ENCODE data around the gene TUBAL3. TPM values are rescaled to one million over a fixed set of nuclear protein-coding genes. Genes with fewer than 3 reads are reported as not detected.

The TUBAL3 gene
- total RNA-seq, 5 donors from 2014 or later (not counting 1 experiment from before 2014, with no cell fraction given), result not detected

DNA sequence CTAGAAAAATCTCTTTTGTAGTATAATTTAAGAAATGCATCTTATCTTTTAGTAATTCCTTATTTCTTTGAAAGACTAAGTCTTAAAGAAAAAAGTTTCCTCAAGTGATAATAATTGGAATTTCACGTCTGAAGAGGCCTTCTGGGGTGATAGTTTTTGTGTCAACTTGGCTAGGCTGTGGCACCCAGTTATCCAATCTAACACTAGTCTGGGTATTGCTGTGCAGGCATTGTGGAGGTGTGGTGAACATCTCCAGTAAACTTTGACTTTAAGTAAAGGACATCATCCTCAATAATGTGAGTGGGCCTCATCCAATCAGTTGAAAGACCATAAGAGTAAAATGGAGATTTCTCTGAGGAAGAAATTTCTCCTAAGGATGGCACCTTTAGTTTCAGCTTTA lies 2.3 kb upstream of the TUBAL3 start:
- Mint-ChIP-seq H3K27ac (no peak overlapping the region), H3K4me3 (no peak overlapping the region), H3K9me3 (no peaks in the 10 kb centered on the region), H3K27me3 (peaks cover 14 to 16% of the 10 kb centered on the region in 2 donors), H3K36me3 (no peaks in the 10 kb centered on the region), H3K4me1 (peaks cover 0 to 1% (median under 1%) of the 10 kb centered on the region in 3 donors)
- no peaks in the 10 kb centered on the region for H3K9me3 ChIP-seq
- H3K27me3 ChIP-seq (replicated peaks in 1 of 2; ENCODE audit: control insufficient read depth in 2 of 2, extremely low read depth in 1 of 2, insufficient read depth in 2 of 2, low read length in 1 of 2), result peaks cover 2 to 4% of the 10 kb centered on the region in 2 experiments
- H3K4me3 ChIP-seq (ENCODE audit: control insufficient read depth in 1 of 2, extremely low read depth in 1 of 2, low read length in 1 of 2), result no peak overlapping the region
- H3K4me1 ChIP-seq (ENCODE audit: control insufficient read depth in 1 of 2, extremely low read depth in 1 of 2, insufficient read depth in 2 of 2, low read length in 2 of 2), result no peaks in the 10 kb centered on the region
- ChIA-PET POLR2A (interaction anchor here in 1 of 2 donors (0.6 kb wide), 1 partner anchor 1387 kb away, joined by 3 read pairs; no protein-coding TSS in a partner anchor), CTCF (interaction anchor here in 1 of 2 donors (0.6 kb wide), 1 partner anchor 425 kb away, joined by 3 read pairs; no protein-coding TSS in a partner anchor)
- no peaks in the 10 kb centered on the region for H3K36me3 ChIP-seq (ENCODE audit: control insufficient read depth in 2 of 2, extremely low read depth in 1 of 2, insufficient read depth in 1 of 2, low read length in 1 of 2)
- no peak overlapping the region for H3K27ac ChIP-seq (ENCODE audit: low read length)
- no CpG with 5 or more reads among the region's 1 CpG for WGBS (ENCODE audit: insufficient coverage)
- ATAC-seq (replicated peaks in 1 of 4) (no peak), DNase-seq (no peak)

DNA sequence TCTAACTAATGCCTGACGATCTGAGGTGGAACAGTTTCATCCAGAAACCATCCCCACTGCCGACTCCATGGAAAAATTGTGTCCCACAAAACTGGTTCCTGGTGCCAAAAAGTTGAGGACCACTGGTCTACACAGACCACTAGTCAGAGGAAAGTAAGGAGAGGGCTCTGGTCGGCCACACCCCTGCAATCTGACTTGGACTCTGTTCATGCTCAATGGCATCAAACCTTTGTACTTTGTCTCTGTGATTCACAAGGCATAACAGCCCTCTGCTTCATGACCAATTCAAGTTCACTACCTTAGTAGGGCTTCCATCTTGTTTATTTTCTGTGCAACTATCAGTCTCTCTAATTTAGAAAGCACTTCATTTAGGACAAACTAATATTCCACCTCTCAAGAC lies 1.8 kb downstream of the TUBAL3 start:
- Histone ChIP-seq H3K36me3 (ENCODE audit: control insufficient read depth in 2 of 2, extremely low read depth in 1 of 2, insufficient read depth in 1 of 2, low read length in 1 of 2) (no peaks in the 10 kb centered on the region), H3K4me3 (ENCODE audit: control insufficient read depth in 1 of 2, extremely low read depth in 1 of 2, low read length in 1 of 2) (no peak overlapping the region), H3K27me3 (replicated peaks in 1 of 2; ENCODE audit: control insufficient read depth in 2 of 2, extremely low read depth in 1 of 2, insufficient read depth in 2 of 2, low read length in 1 of 2) (peaks cover 0 to 8% of the 10 kb centered on the region in 2 experiments), H3K27ac (ENCODE audit: low read length) (no peak overlapping the region), H3K4me1 (ENCODE audit: control insufficient read depth in 1 of 2, extremely low read depth in 1 of 2, insufficient read depth in 2 of 2, low read length in 2 of 2) (no peaks in the 10 kb centered on the region), H3K9me3 (no peaks in the 10 kb centered on the region)
- ChIA-PET CTCF (no interaction called here), POLR2A (no interaction called here)
- Mint-ChIP-seq H3K27me3 (peaks cover 0 to 5% of the 10 kb centered on the region in 2 donors), H3K4me3 (no peak overlapping the region), H3K36me3 (no peaks in the 10 kb centered on the region), H3K27ac (no peak overlapping the region), H3K4me1 (no peaks in the 10 kb centered on the region), H3K9me3 (no peaks in the 10 kb centered on the region)
- no peak for ATAC-seq (replicated peaks in 1 of 4)
- no peak for DNase-seq
- 79% methylated on average over 2 of the region's 3 CpGs for WGBS (ENCODE audit: insufficient coverage)

DNA sequence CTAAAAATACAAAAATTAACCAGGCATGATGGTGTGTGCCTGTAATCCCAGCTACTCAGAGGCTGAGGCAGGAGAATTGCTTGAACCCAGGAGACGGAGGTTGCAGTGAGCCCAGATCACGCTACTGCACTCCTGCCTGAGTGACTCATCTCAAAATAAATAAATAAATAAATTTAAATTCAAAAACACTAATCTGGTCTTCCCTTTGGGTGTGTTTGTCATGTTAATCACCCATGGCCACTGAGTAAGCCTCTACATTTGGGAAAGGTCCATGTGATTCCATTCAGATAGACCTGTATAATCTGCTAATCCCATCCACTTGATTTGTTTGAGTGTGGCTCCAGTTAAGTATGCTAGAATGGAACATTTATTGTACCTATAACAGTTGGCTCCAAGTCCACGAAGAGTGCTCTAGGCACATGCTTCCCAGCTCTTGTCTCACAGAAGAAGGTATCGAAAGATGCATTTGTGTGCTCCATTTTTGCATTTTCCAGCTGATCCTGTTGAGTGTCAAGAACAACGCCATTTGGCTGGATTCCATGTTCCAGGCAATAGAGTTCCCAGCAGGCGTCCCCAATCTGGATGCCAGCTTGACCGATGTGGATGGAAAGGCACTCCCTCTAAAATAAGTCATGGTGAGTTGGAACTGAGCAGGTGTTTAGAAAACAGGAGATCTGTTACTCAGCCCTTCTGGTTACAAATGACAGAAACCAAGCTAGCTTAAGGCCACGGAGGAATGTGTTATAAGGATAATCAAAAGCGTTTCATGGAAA lies 4.0 kb downstream of the TUBAL3 start:
- no peaks in the 10 kb centered on the region for H3K9me3 ChIP-seq
- H3K36me3 ChIP-seq (ENCODE audit: control insufficient read depth in 2 of 2, extremely low read depth in 1 of 2, insufficient read depth in 1 of 2, low read length in 1 of 2), result no peaks in the 10 kb centered on the region
- H3K27me3 ChIP-seq (replicated peaks in 1 of 2; ENCODE audit: control insufficient read depth in 2 of 2, extremely low read depth in 1 of 2, insufficient read depth in 2 of 2, low read length in 1 of 2), result peaks cover 0 to 14% of the 10 kb centered on the region in 2 experiments
- no peak for ATAC-seq (replicated peaks in 1 of 4)
- no peaks in the 10 kb centered on the region for H3K4me1 ChIP-seq (ENCODE audit: control insufficient read depth in 1 of 2, extremely low read depth in 1 of 2, insufficient read depth in 2 of 2, low read length in 2 of 2)
- H3K4me3 Mint-ChIP-seq, result no peak overlapping the region
- H3K4me1 Mint-ChIP-seq, result no peaks in the 10 kb centered on the region
- no peak for DNase-seq
- ChIA-PET POLR2A (no interaction called here), CTCF (interaction anchor here in 1 of 2 donors (1.1 kb wide), 1 partner anchor 32 kb away, joined by 3 read pairs; no protein-coding TSS in a partner anchor)
- no peaks in the 10 kb centered on the region for H3K36me3 Mint-ChIP-seq
- H3K27ac Mint-ChIP-seq, result no peak overlapping the region
- WGBS (ENCODE audit: insufficient coverage), result 87% methylated on average over 4 of the region's 9 CpGs
- no peaks in the 10 kb centered on the region for H3K9me3 Mint-ChIP-seq
- no peak overlapping the region for H3K27ac ChIP-seq (ENCODE audit: low read length)
- no peak overlapping the region for H3K4me3 ChIP-seq (ENCODE audit: control insufficient read depth in 1 of 2, extremely low read depth in 1 of 2, low read length in 1 of 2)
- peaks cover 2 to 10% of the 10 kb centered on the region in 2 donors for H3K27me3 Mint-ChIP-seq

DNA sequence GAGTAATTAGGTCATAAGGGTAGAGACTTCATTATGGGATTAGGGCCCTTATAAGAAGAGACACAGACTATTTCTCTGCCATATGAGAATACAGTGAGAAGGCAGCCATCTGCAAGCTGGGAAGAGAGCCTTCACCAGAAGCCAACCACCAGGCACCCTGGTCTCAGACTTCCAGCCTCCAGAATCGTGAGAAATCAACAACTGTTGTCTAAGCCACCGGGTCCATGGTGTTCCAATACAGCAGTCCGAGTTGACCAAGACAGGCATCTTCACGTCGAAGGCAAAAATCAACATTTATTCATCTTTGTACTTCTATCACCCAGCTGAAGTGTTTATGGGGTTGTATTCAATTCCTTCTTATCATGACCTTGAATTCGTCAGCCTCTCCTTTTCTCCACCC lies 5.3 kb downstream of the TUBAL3 start:
- H3K27ac Mint-ChIP-seq, result no peak overlapping the region
- ATAC-seq (replicated peaks in 1 of 4) (no peak), DNase-seq (no peak)
- H3K27me3 Mint-ChIP-seq, result peaks cover 3 to 10% of the 10 kb centered on the region in 2 donors
- Histone ChIP-seq H3K27ac (ENCODE audit: low read length) (no peak overlapping the region), H3K4me3 (ENCODE audit: control insufficient read depth in 1 of 2, extremely low read depth in 1 of 2, low read length in 1 of 2) (no peak overlapping the region), H3K36me3 (ENCODE audit: control insufficient read depth in 2 of 2, extremely low read depth in 1 of 2, insufficient read depth in 1 of 2, low read length in 1 of 2) (no peaks in the 10 kb centered on the region), H3K4me1 (ENCODE audit: control insufficient read depth in 1 of 2, extremely low read depth in 1 of 2, insufficient read depth in 2 of 2, low read length in 2 of 2) (no peaks in the 10 kb centered on the region), H3K9me3 (no peaks in the 10 kb centered on the region), H3K27me3 (replicated peaks in 1 of 2; ENCODE audit: control insufficient read depth in 2 of 2, extremely low read depth in 1 of 2, insufficient read depth in 2 of 2, low read length in 1 of 2) (peaks cover 0 to 14% of the 10 kb centered on the region in 2 experiments)
- no CpG with 5 or more reads among the region's 6 CpGs for WGBS (ENCODE audit: insufficient coverage)
- no peaks in the 10 kb centered on the region for H3K4me1 Mint-ChIP-seq
- no peak overlapping the region for H3K4me3 Mint-ChIP-seq
- CTCF ChIA-PET, result no interaction called here
- POLR2A ChIA-PET, result no interaction called here
- H3K9me3 Mint-ChIP-seq, result no peaks in the 10 kb centered on the region
- no peaks in the 10 kb centered on the region for H3K36me3 Mint-ChIP-seq

DNA sequence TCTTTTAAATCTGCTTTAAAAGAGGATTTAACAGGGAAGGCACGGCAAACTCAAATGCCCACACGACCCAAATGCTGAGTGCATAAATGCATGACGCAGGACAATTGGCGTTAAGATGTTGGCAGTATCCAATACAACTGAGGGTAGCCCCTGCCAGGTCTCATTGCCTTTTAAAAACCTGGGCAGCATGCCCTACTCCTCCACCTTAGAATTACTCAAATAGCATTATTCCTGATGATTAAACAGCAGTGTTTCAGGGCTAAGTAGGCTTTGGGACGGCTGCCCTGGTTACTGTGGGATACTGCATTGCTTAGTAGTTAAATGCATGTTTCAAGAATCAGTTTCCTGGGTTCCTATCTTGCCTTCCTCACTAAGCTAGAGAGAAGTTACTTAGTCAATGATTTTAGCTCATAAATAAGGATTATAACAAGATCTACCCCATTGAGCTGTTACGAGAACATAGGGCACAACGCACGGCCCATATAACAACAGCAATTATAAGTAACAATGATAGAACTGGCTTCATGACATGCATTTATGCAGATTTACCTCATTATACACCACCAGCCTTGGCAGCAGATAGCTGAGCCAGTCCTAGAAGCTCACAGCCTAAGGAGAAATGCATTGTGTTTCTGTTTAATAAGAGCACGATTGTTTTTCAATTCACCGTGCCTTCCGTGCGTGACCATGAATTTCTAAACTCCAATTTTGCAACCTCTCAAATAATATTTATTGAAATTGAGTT lies 7.9 kb downstream of the TUBAL3 start:
- Histone ChIP-seq H3K9me3 (no peaks in the 10 kb centered on the region), H3K4me3 (ENCODE audit: control insufficient read depth in 1 of 2, extremely low read depth in 1 of 2, low read length in 1 of 2) (no peak overlapping the region), H3K36me3 (ENCODE audit: control insufficient read depth in 2 of 2, extremely low read depth in 1 of 2, insufficient read depth in 1 of 2, low read length in 1 of 2) (no peaks in the 10 kb centered on the region), H3K27me3 (replicated peaks in 1 of 2; ENCODE audit: control insufficient read depth in 2 of 2, extremely low read depth in 1 of 2, insufficient read depth in 2 of 2, low read length in 1 of 2) (peaks cover 0 to 14% of the 10 kb centered on the region in 2 experiments), H3K27ac (ENCODE audit: low read length) (no peak overlapping the region), H3K4me1 (ENCODE audit: control insufficient read depth in 1 of 2, extremely low read depth in 1 of 2, insufficient read depth in 2 of 2, low read length in 2 of 2) (no peaks in the 10 kb centered on the region)
- ChIA-PET POLR2A (interaction anchor here in 1 of 2 donors (0.6 kb wide), 1 partner anchor 1884 kb away, joined by 3 read pairs; no protein-coding TSS in a partner anchor), CTCF (no interaction called here)
- 97% methylated on average over 4 of the region's 12 CpGs for WGBS (ENCODE audit: insufficient coverage)
- H3K27ac Mint-ChIP-seq, result no peak overlapping the region
- ATAC-seq (replicated peaks in 1 of 4) (no peak), DNase-seq (no peak)
- peaks cover 10 to 12% of the 10 kb centered on the region in 2 donors for H3K27me3 Mint-ChIP-seq
- no peak overlapping the region for H3K4me3 Mint-ChIP-seq
- peaks cover 0 to 7% (median 3%) of the 10 kb centered on the region in 3 donors for H3K9me3 Mint-ChIP-seq
- H3K36me3 Mint-ChIP-seq, result no peaks in the 10 kb centered on the region
- no peaks in the 10 kb centered on the region for H3K4me1 Mint-ChIP-seq

DNA sequence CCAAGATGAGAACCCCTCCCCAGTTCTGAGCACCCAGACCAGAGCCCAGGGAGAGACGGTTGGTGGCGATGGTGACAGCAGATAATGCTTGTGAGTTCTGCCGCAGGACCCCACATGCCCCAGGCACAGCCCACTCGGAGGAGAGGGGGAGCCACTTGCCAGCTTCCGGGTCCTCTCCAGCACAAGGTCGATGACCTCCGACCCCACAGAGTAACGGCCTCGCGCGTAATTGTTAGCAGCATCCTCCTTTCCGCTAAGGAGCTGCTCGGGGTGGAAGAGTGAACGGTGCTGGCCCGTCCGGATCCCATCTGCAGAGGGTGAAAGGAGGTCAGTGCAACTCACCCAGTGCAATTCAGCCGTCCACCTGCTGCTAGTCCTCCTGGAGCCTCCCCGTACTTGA lies 9.5 kb downstream of the TUBAL3 start:
- Histone ChIP-seq H3K27me3 (replicated peaks in 1 of 2; ENCODE audit: control insufficient read depth in 2 of 2, extremely low read depth in 1 of 2, insufficient read depth in 2 of 2, low read length in 1 of 2) (peaks cover 0 to 14% of the 10 kb centered on the region in 2 experiments), H3K9me3 (no peaks in the 10 kb centered on the region), H3K4me3 (ENCODE audit: control insufficient read depth in 1 of 2, extremely low read depth in 1 of 2, low read length in 1 of 2) (no peak overlapping the region), H3K36me3 (ENCODE audit: control insufficient read depth in 2 of 2, extremely low read depth in 1 of 2, insufficient read depth in 1 of 2, low read length in 1 of 2) (no peaks in the 10 kb centered on the region), H3K4me1 (ENCODE audit: control insufficient read depth in 1 of 2, extremely low read depth in 1 of 2, insufficient read depth in 2 of 2, low read length in 2 of 2) (no peaks in the 10 kb centered on the region), H3K27ac (ENCODE audit: low read length) (no peak overlapping the region)
- Mint-ChIP-seq H3K9me3 (peaks cover 4 to 22% (median 19%) of the 10 kb centered on the region in 3 donors), H3K4me3 (no peak overlapping the region), H3K4me1 (no peaks in the 10 kb centered on the region), H3K27me3 (peaks cover 10 to 12% of the 10 kb centered on the region in 2 donors), H3K27ac (no peak overlapping the region), H3K36me3 (no peaks in the 10 kb centered on the region)
- POLR2A ChIA-PET, result no interaction called here
- CTCF ChIA-PET, result no interaction called here
- no peak for ATAC-seq (replicated peaks in 1 of 4)
- 94% methylated on average over 15 of the region's 18 CpGs for WGBS (ENCODE audit: insufficient coverage)
- DNase-seq, result no peak

Measured in T-cell (primary cell).